ENCODE results near the gene P2RY12. TPM values are rescaled to one million over a fixed set of nuclear protein-coding genes. Genes with fewer than 3 reads are reported as not detected.

Gene P2RY12
- total and polyA plus RNA-seq, 2 donors (not counting 3 experiments of a cell fraction or from before 2014, with no cell fraction given) = not detected

GRCh38 chr3:151387842-151388241 lies 3.3 kb upstream of the P2RY12 start:
- H3K4me1 ChIP-seq (ENCODE audit: control insufficient read depth, extremely low read depth, insufficient read depth, low read length) = no peaks in the 10 kb centered on the region
- H3K9ac ChIP-seq (replicated peaks; ENCODE audit: extremely low read depth, insufficient read depth, low read length) = no peak overlapping the region
- H4K20me1 ChIP-seq (replicated peaks; ENCODE audit: control insufficient read depth, extremely low read depth, insufficient read depth, low read length) = no peaks in the 10 kb centered on the region
- BruUV-seq (replicated peaks) = no TSS peak
- no peak overlapping the region for H3K27ac ChIP-seq (ENCODE audit: insufficient read depth, low read depth, low read length)
- H3K9me3 ChIP-seq (replicated peaks; ENCODE audit: control insufficient read depth, insufficient read depth, low read length) = no peaks in the 10 kb centered on the region
- H3K4me3 ChIP-seq (replicated peaks in 1 of 3; ENCODE audit: insufficient read depth in 1 of 3, low read depth in 1 of 3, low read length in 3 of 3) = no peak overlapping the region
- H3K36me3 ChIP-seq (ENCODE audit: control insufficient read depth in 2 of 2, extremely low read depth in 1 of 2, insufficient read depth in 2 of 2, low read length in 2 of 2) = no peaks in the 10 kb centered on the region
- intact Hi-C loops (cut with micrococcal nuclease) (no loop called here), dilution Hi-C loops (cut with MboI; ENCODE audit: extremely low pct_ligation_motif_present, low sequenced_read_pairs) (no loop called here)
- H3K79me2 ChIP-seq (ENCODE audit: control insufficient read depth, insufficient read depth, low read length) = no peaks in the 10 kb centered on the region
- H3K4me2 ChIP-seq (ENCODE audit: insufficient read depth, low read length) = no peak overlapping the region
- ChIA-PET POLR2A (no interaction called here), CTCF (interaction anchor here (1.4 kb wide), 1 partner anchor 8 kb away, joined by 4 read pairs; no protein-coding TSS in a partner anchor)
- DNase-seq (ENCODE audit: low read depth, low spot score) (no peak), FAIRE-seq (no peak)
- no peak overlapping the region for H2AFZ ChIP-seq (ENCODE audit: low read depth, low read length)
- TF ChIP-seq FOS (IDR thresholded peaks at IDR 0.05; ENCODE audit: borderline replicate concordance, insufficient read depth, low read length) = no peak
- TF ChIP-seq JUN (IDR thresholded peaks at IDR 0.05; ENCODE audit: borderline replicate concordance, insufficient read depth, insufficient read length, low read depth) = no peak
- no peaks in the 10 kb centered on the region for H3K9me1 ChIP-seq (replicated peaks; ENCODE audit: control insufficient read depth, extremely low read depth, insufficient read depth, low read length)
- H3K27me3 ChIP-seq (ENCODE audit: control insufficient read depth in 2 of 2, insufficient read depth in 2 of 2, low read length in 2 of 2) = no peaks in the 10 kb centered on the region

GRCh38 chr3:151387432-151387831 lies 2.9 kb upstream of the P2RY12 start:
- no peak overlapping the region for H3K4me3 ChIP-seq (replicated peaks in 1 of 3; ENCODE audit: insufficient read depth in 1 of 3, low read depth in 1 of 3, low read length in 3 of 3)
- POLR2A ChIA-PET = no interaction called here
- no peak overlapping the region for H3K9ac ChIP-seq (replicated peaks; ENCODE audit: extremely low read depth, insufficient read depth, low read length)
- CTCF ChIA-PET = no interaction called here
- H2AFZ ChIP-seq (ENCODE audit: low read depth, low read length) = no peak overlapping the region
- TF ChIP-seq CTCF (IDR thresholded peaks at IDR 0.05; ENCODE audit: extremely low read depth in 1 of 2, insufficient read depth in 1 of 2, low read depth in 1 of 2, low read length in 2 of 2) (no peak), GATA2 (IDR thresholded peaks at IDR 0.05; ENCODE audit: insufficient read depth, insufficient read length, low read depth, low read length) (no peak), POLR2AphosphoS5 (IDR thresholded peaks at IDR 0.05; ENCODE audit: insufficient read depth, low read depth, low read length) (no peak), MYC (IDR thresholded peaks at IDR 0.05; ENCODE audit: low read depth, low read length) (no peak), POLR2A (IDR thresholded peaks at IDR 0.05; ENCODE audit: low read depth, low read length) (no peak), JUN (IDR thresholded peaks at IDR 0.05; ENCODE audit: borderline replicate concordance, insufficient read depth, insufficient read length, low read depth) (no peak), FOS (IDR thresholded peaks at IDR 0.05; ENCODE audit: borderline replicate concordance, insufficient read depth, low read length) (no peak), MAX (IDR thresholded peaks at IDR 0.05; ENCODE audit: insufficient read depth, insufficient read length) (no peak), EZH2 (IDR thresholded peaks at IDR 0.05; ENCODE audit: borderline replicate concordance, low read depth, low read length, severe bottlenecking) (no peak)
- H3K27me3 ChIP-seq (ENCODE audit: control insufficient read depth in 2 of 2, insufficient read depth in 2 of 2, low read length in 2 of 2) = no peaks in the 10 kb centered on the region
- FAIRE-seq = no peak
- no peak overlapping the region for H3K27ac ChIP-seq (ENCODE audit: insufficient read depth, low read depth, low read length)
- no TSS peak for BruUV-seq (replicated peaks)
- intact Hi-C loops (cut with micrococcal nuclease) (no loop called here), dilution Hi-C loops (cut with MboI; ENCODE audit: extremely low pct_ligation_motif_present, low sequenced_read_pairs) (no loop called here)
- H3K79me2 ChIP-seq (ENCODE audit: control insufficient read depth, insufficient read depth, low read length) = no peaks in the 10 kb centered on the region
- DNase-seq (ENCODE audit: low read depth, low spot score) = no peak
- H3K36me3 ChIP-seq (ENCODE audit: control insufficient read depth in 2 of 2, extremely low read depth in 1 of 2, insufficient read depth in 2 of 2, low read length in 2 of 2) = no peaks in the 10 kb centered on the region
- no peaks in the 10 kb centered on the region for H4K20me1 ChIP-seq (replicated peaks; ENCODE audit: control insufficient read depth, extremely low read depth, insufficient read depth, low read length)
- no peaks in the 10 kb centered on the region for H3K9me1 ChIP-seq (replicated peaks; ENCODE audit: control insufficient read depth, extremely low read depth, insufficient read depth, low read length)
- H3K9me3 ChIP-seq (replicated peaks; ENCODE audit: control insufficient read depth, insufficient read depth, low read length) = no peaks in the 10 kb centered on the region
- H3K4me1 ChIP-seq (ENCODE audit: control insufficient read depth, extremely low read depth, insufficient read depth, low read length) = no peaks in the 10 kb centered on the region
- H3K4me2 ChIP-seq (ENCODE audit: insufficient read depth, low read length) = no peak overlapping the region
